ENCODE measurements around the gene USP32. TPM values are rescaled to one million over a fixed set of nuclear protein-coding genes. Genes with fewer than 3 reads are reported as not detected.
A peak's percentile ranks its signal among the peaks of the same experiment; 100 is the strongest.
"Not testable (repeated sequence)": the region's sequence is repeated elsewhere in the genome, so short reads cannot be mapped to it uniquely, and the experiment has no call there.

USP32 gene
- total and polyA plus RNA-seq, 4 donors = 46.6 to 103 (median 52.1) TPM

- Histone ChIP-seq H3K27me3 (ENCODE audit: control insufficient read depth, insufficient read depth, low read length) (no peaks in the 10 kb centered on the region), H3K4me3 (ENCODE audit: low read depth, low read length) (no peak overlapping the region), H3K9me3 (ENCODE audit: control insufficient read depth, insufficient read depth, low read length) (no peaks in the 10 kb centered on the region), H3K4me1 (ENCODE audit: control insufficient read depth, insufficient read depth, low read length) (no peaks in the 10 kb centered on the region), H3K27ac (ENCODE audit: low read depth, low read length) (no peak overlapping the region), H3K36me3 (ENCODE audit: control insufficient read depth, insufficient read depth, low read length) (no peaks in the 10 kb centered on the region)
- no CpG with 5 or more reads among the region's 2 CpGs for WGBS (ENCODE audit: insufficient coverage)
- no peak for DNase-seq (ENCODE audit: low read depth in 4 of 6, low spot score in 6 of 6)
Observed at GRCh38 chr17:60315650-60316049, 76.3 kb downstream of the USP32 start.

GRCh38 chr17:60314900-60315299 lies 77.0 kb downstream of the USP32 start:
- not testable (repeated sequence) for H3K27me3 ChIP-seq (ENCODE audit: control insufficient read depth, insufficient read depth, low read length); H3K4me1 ChIP-seq (ENCODE audit: control insufficient read depth, insufficient read depth, low read length); H3K9me3 ChIP-seq (ENCODE audit: control insufficient read depth, insufficient read depth, low read length); H3K27ac ChIP-seq (ENCODE audit: low read depth, low read length); DNase-seq (ENCODE audit: low read depth in 4 of 6, low spot score in 6 of 6); H3K4me3 ChIP-seq (ENCODE audit: low read depth, low read length); H3K36me3 ChIP-seq (ENCODE audit: control insufficient read depth, insufficient read depth, low read length)
- 89% methylated on average over 5 of the region's 8 CpGs for WGBS (ENCODE audit: insufficient coverage)

- H3K4me1 ChIP-seq (ENCODE audit: control insufficient read depth, insufficient read depth, low read length) = no peaks in the 10 kb centered on the region
- H3K27me3 ChIP-seq (ENCODE audit: control insufficient read depth, insufficient read depth, low read length) = no peaks in the 10 kb centered on the region
- DNase-seq (ENCODE audit: low read depth in 4 of 6, low spot score in 6 of 6) = no peak
- no peaks in the 10 kb centered on the region for H3K36me3 ChIP-seq (ENCODE audit: control insufficient read depth, insufficient read depth, low read length)
- no peak overlapping the region for H3K4me3 ChIP-seq (ENCODE audit: low read depth, low read length)
- H3K9me3 ChIP-seq (ENCODE audit: control insufficient read depth, insufficient read depth, low read length) = no peaks in the 10 kb centered on the region
- no peak overlapping the region for H3K27ac ChIP-seq (ENCODE audit: low read depth, low read length)
- no CpG with 5 or more reads among the region's 1 CpG for WGBS (ENCODE audit: insufficient coverage)
Observed at GRCh38 chr17:60314423-60314822, 77.5 kb downstream of the USP32 start.

GRCh38 chr17:60311936-60312335 lies 80.0 kb downstream of the USP32 start:
- Histone ChIP-seq H3K9me3 (ENCODE audit: control insufficient read depth, insufficient read depth, low read length) (no peaks in the 10 kb centered on the region), H3K27me3 (ENCODE audit: control insufficient read depth, insufficient read depth, low read length) (no peaks in the 10 kb centered on the region), H3K36me3 (ENCODE audit: control insufficient read depth, insufficient read depth, low read length) (no peaks in the 10 kb centered on the region), H3K4me1 (ENCODE audit: control insufficient read depth, insufficient read depth, low read length) (no peaks in the 10 kb centered on the region), H3K4me3 (ENCODE audit: low read depth, low read length) (no peak overlapping the region), H3K27ac (ENCODE audit: low read depth, low read length) (no peak overlapping the region)
- DNase-seq (ENCODE audit: low read depth in 4 of 6, low spot score in 6 of 6) = peak in 1 of 6 donors; percentile 4
- 100% methylated on average over 1 of the region's 2 CpGs for WGBS (ENCODE audit: insufficient coverage)

- no peak overlapping the region for H3K4me3 ChIP-seq (ENCODE audit: low read depth, low read length)
- no peak overlapping the region for H3K27ac ChIP-seq (ENCODE audit: low read depth, low read length)
- H3K4me1 ChIP-seq (ENCODE audit: control insufficient read depth, insufficient read depth, low read length) = no peaks in the 10 kb centered on the region
- H3K36me3 ChIP-seq (ENCODE audit: control insufficient read depth, insufficient read depth, low read length) = no peaks in the 10 kb centered on the region
- no peaks in the 10 kb centered on the region for H3K27me3 ChIP-seq (ENCODE audit: control insufficient read depth, insufficient read depth, low read length)
- no peak for DNase-seq (ENCODE audit: low read depth in 4 of 6, low spot score in 6 of 6)
- no peaks in the 10 kb centered on the region for H3K9me3 ChIP-seq (ENCODE audit: control insufficient read depth, insufficient read depth, low read length)
- no CpG with 5 or more reads among the region's 2 CpGs for WGBS (ENCODE audit: insufficient coverage)
Observed at GRCh38 chr17:60311186-60311585, 80.7 kb downstream of the USP32 start.

GRCh38 chr17:60305141-60305540 lies 86.8 kb downstream of the USP32 start:
- 67% methylated on average over 1 of the region's 4 CpGs for WGBS (ENCODE audit: insufficient coverage)
- Histone ChIP-seq H3K4me3 (ENCODE audit: low read depth, low read length) (no peak overlapping the region), H3K9me3 (ENCODE audit: control insufficient read depth, insufficient read depth, low read length) (no peaks in the 10 kb centered on the region), H3K36me3 (ENCODE audit: control insufficient read depth, insufficient read depth, low read length) (no peaks in the 10 kb centered on the region), H3K4me1 (ENCODE audit: control insufficient read depth, insufficient read depth, low read length) (no peaks in the 10 kb centered on the region), H3K27me3 (ENCODE audit: control insufficient read depth, insufficient read depth, low read length) (no peaks in the 10 kb centered on the region), H3K27ac (ENCODE audit: low read depth, low read length) (no peak overlapping the region)
- peak in 1 of 6 donors; percentile 3 for DNase-seq (ENCODE audit: low read depth in 4 of 6, low spot score in 6 of 6)

GRCh38 chr17:60304502-60304901 lies 87.4 kb downstream of the USP32 start:
- Histone ChIP-seq H3K36me3 (ENCODE audit: control insufficient read depth, insufficient read depth, low read length) (no peaks in the 10 kb centered on the region), H3K27ac (ENCODE audit: low read depth, low read length) (no peak overlapping the region), H3K27me3 (ENCODE audit: control insufficient read depth, insufficient read depth, low read length) (no peaks in the 10 kb centered on the region), H3K4me3 (ENCODE audit: low read depth, low read length) (no peak overlapping the region), H3K4me1 (ENCODE audit: control insufficient read depth, insufficient read depth, low read length) (no peaks in the 10 kb centered on the region), H3K9me3 (ENCODE audit: control insufficient read depth, insufficient read depth, low read length) (no peaks in the 10 kb centered on the region)
- DNase-seq (ENCODE audit: low read depth in 4 of 6, low spot score in 6 of 6) = no peak
- no CpG with 5 or more reads among the region's 2 CpGs for WGBS (ENCODE audit: insufficient coverage)

- no peak for DNase-seq (ENCODE audit: low read depth in 4 of 6, low spot score in 6 of 6)
- H3K36me3 ChIP-seq (ENCODE audit: control insufficient read depth, insufficient read depth, low read length) = no peaks in the 10 kb centered on the region
- WGBS (ENCODE audit: insufficient coverage) = no CpG with 5 or more reads among the region's 3 CpGs
Observed at GRCh38 chr17:60303406-60304099, 88.4 kb downstream of the USP32 start.

GRCh38 chr17:60301649-60302048 lies 90.3 kb downstream of the USP32 start:
- DNase-seq (ENCODE audit: low read depth in 4 of 6, low spot score in 6 of 6) = no peak
- Histone ChIP-seq H3K4me3 (ENCODE audit: low read depth, low read length) (no peak overlapping the region), H3K4me1 (ENCODE audit: control insufficient read depth, insufficient read depth, low read length) (no peaks in the 10 kb centered on the region), H3K27me3 (ENCODE audit: control insufficient read depth, insufficient read depth, low read length) (no peaks in the 10 kb centered on the region), H3K36me3 (ENCODE audit: control insufficient read depth, insufficient read depth, low read length) (no peaks in the 10 kb centered on the region), H3K27ac (ENCODE audit: low read depth, low read length) (no peak overlapping the region), H3K9me3 (ENCODE audit: control insufficient read depth, insufficient read depth, low read length) (no peaks in the 10 kb centered on the region)
- no CpG with 5 or more reads among the region's 1 CpG for WGBS (ENCODE audit: insufficient coverage)

More at GRCh38 chr17:60303406-60304099, 88.4 kb downstream of the USP32 start:
- no peak overlapping the region for H3K4me3 ChIP-seq (ENCODE audit: low read depth, low read length)
- H3K9me3 ChIP-seq (ENCODE audit: control insufficient read depth, insufficient read depth, low read length) = no peaks in the 10 kb centered on the region
- no peak overlapping the region for H3K27ac ChIP-seq (ENCODE audit: low read depth, low read length)
- H3K4me1 ChIP-seq (ENCODE audit: control insufficient read depth, insufficient read depth, low read length) = no peaks in the 10 kb centered on the region
- no peaks in the 10 kb centered on the region for H3K27me3 ChIP-seq (ENCODE audit: control insufficient read depth, insufficient read depth, low read length)

GRCh38 chr17:60300949-60301348 lies 91.0 kb downstream of the USP32 start:
- no peak for DNase-seq (ENCODE audit: low read depth in 4 of 6, low spot score in 6 of 6)
- no peaks in the 10 kb centered on the region for H3K36me3 ChIP-seq (ENCODE audit: control insufficient read depth, insufficient read depth, low read length)
- WGBS (ENCODE audit: insufficient coverage) = no CpG with 5 or more reads among the region's 1 CpG
- H3K9me3 ChIP-seq (ENCODE audit: control insufficient read depth, insufficient read depth, low read length) = no peaks in the 10 kb centered on the region
- no peak overlapping the region for H3K27ac ChIP-seq (ENCODE audit: low read depth, low read length)
- H3K4me3 ChIP-seq (ENCODE audit: low read depth, low read length) = no peak overlapping the region
- H3K27me3 ChIP-seq (ENCODE audit: control insufficient read depth, insufficient read depth, low read length) = no peaks in the 10 kb centered on the region
- H3K4me1 ChIP-seq (ENCODE audit: control insufficient read depth, insufficient read depth, low read length) = no peaks in the 10 kb centered on the region
